MCF 10A (cell line): Measurements from ENCODE around the gene PRR5. TPM values are rescaled to one million over a fixed set of nuclear protein-coding genes. Genes with fewer than 3 reads are reported as not detected.

Experiments used
- BruUV-seq: library from RNA; stranded (reverse); fragments of 400-500 nt; replicated peaks from 2 replicates; lab custom pipeline; 2021; lab: Mats Ljungman, UMichigan
- CTCF ChIA-PET: fragments of 300-600 bp; sonication (Branson Sonifier 250); formaldehyde crosslinking; extraction: SDS; loops from one replicate; lab custom pipeline; 2021; ENCODE audit warnings: antibody characterized with exemption, inconsistent platforms; lab: Yijun Ruan, JAX
- POLR2A ChIA-PET: fragments of 300-600, 350-650 bp; sonication (Branson Sonifier 250); formaldehyde crosslinking; extraction: SDS; loops from one replicate; lab custom pipeline; 2020; ENCODE audit warnings: antibody characterized with exemption, inconsistent platforms; lab: Yijun Ruan, JAX
- DNase-seq: peaks from one replicate; pipeline ENCODE4 v3.0.0-alpha.2; 2018; ENCODE audit not compliant: unreplicated experiment
- H3K27ac Mint-ChIP-seq: one replicate; pipeline ENCODE4 v1.8.0; 2022; ENCODE audit warnings: mild to moderate bottlenecking, low read depth, mixed read lengths; ENCODE audit not compliant: unreplicated experiment
- H3K27me3 Mint-ChIP-seq: one replicate; pipeline ENCODE4 v1.8.0; 2022; ENCODE audit warnings: mixed read lengths; ENCODE audit not compliant: insufficient read depth, unreplicated experiment
- H3K36me3 Mint-ChIP-seq: one replicate; pipeline ENCODE4 v1.8.0; 2022; ENCODE audit warnings: mild to moderate bottlenecking, moderate library complexity, mixed read lengths; ENCODE audit not compliant: insufficient read depth, unreplicated experiment
- H3K4me1 Mint-ChIP-seq: one replicate; pipeline ENCODE4 v1.8.0; 2022; ENCODE audit warnings: mixed read lengths; ENCODE audit not compliant: insufficient read depth, unreplicated experiment
- H3K4me3 Mint-ChIP-seq: one replicate; pipeline ENCODE4 v1.8.0; 2022; ENCODE audit warnings: mild to moderate bottlenecking, moderate library complexity, mixed read lengths; ENCODE audit not compliant: unreplicated experiment
- H3K9me3 Mint-ChIP-seq: one replicate; pipeline ENCODE4 v1.8.0; 2022; ENCODE audit warnings: mixed read lengths; ENCODE audit not compliant: unreplicated experiment
- CTCF ChIP-seq: fragments of 200-600 bp; IDR thresholded peaks from one replicate; pipeline ENCODE4 v1.8.0; 2022; ENCODE audit warnings: antibody characterized with exemption, mild to moderate bottlenecking; ENCODE audit not compliant: unreplicated experiment
- intact Hi-C: fragments of 100-400 bp; cut with micrococcal nuclease; formaldehyde crosslinking; loops from 2 replicates; pipeline ENCODE4 v1.14.1; 2022
- total RNA-seq: library from RNA; stranded (reverse); gene quantifications from 2 replicates; pipeline ENCODE4 v1.2.3, GENCODE V29; 2022

The PRR5 gene
- total RNA-seq, 1 experiment from 2014 or later = 11.0 TPM

- H3K9me3 Mint-ChIP-seq = no peaks in the 10 kb centered on the region
- TF ChIP-seq CTCF = no peak
- no peak overlapping the region for H3K4me3 Mint-ChIP-seq
- ChIA-PET CTCF (interaction anchor here (0.6 to 2.3 kb wide), 8 partner anchors 12 to 705 kb away, joined by 3 to 11 read pairs (median 4); no protein-coding TSS in a partner anchor), POLR2A (no interaction called here)
- H3K27me3 Mint-ChIP-seq = no peaks in the 10 kb centered on the region
- no peaks in the 10 kb centered on the region for H3K36me3 Mint-ChIP-seq
- no peak overlapping the region for H3K27ac Mint-ChIP-seq
- BruUV-seq = no TSS peak
- H3K4me1 Mint-ChIP-seq = no peaks in the 10 kb centered on the region
- intact Hi-C loops = no loop called here
- no peak for DNase-seq
These were observed 3.2 kb upstream of the PRR5 start for GRCh38 chr22:44698531-44699421.

GRCh38 chr22:44700456-44700855 is 1.5 kb upstream of the PRR5 start:
- no peaks in the 10 kb centered on the region for H3K36me3 Mint-ChIP-seq
- DNase-seq = no peak
- intact Hi-C loops = no loop called here
- ChIA-PET POLR2A (no interaction called here), CTCF (interaction anchor here (0.6 to 1.1 kb wide), 2 partner anchors 12 to 35 kb away, joined by 3 to 4 read pairs; no protein-coding TSS in a partner anchor)
- H3K4me3 Mint-ChIP-seq = no peak overlapping the region
- H3K27ac Mint-ChIP-seq = no peak overlapping the region
- BruUV-seq = no TSS peak
- no peaks in the 10 kb centered on the region for H3K4me1 Mint-ChIP-seq
- H3K9me3 Mint-ChIP-seq = no peaks in the 10 kb centered on the region
- TF ChIP-seq CTCF = no peak
- H3K27me3 Mint-ChIP-seq = no peaks in the 10 kb centered on the region

GRCh38 chr22:44701187-44701790 is 715 bp upstream of the PRR5 start:
- ChIA-PET CTCF (interaction anchor here (0.7 to 1.1 kb wide), 2 partner anchors 11 to 16 kb away, joined by 4 read pairs; no protein-coding TSS in a partner anchor), POLR2A (no interaction called here)
- intact Hi-C loops = no loop called here
- H3K4me1 Mint-ChIP-seq = no peaks in the 10 kb centered on the region
- TF ChIP-seq CTCF = no peak
- no peak overlapping the region for H3K4me3 Mint-ChIP-seq
- no TSS peak for BruUV-seq
- H3K36me3 Mint-ChIP-seq = no peaks in the 10 kb centered on the region
- H3K27ac Mint-ChIP-seq = no peak overlapping the region
- no peaks in the 10 kb centered on the region for H3K27me3 Mint-ChIP-seq
- no peaks in the 10 kb centered on the region for H3K9me3 Mint-ChIP-seq
- DNase-seq = no peak

GRCh38 chr22:44702479-44703198 is 635 bp downstream of the PRR5 start:
- H3K27me3 Mint-ChIP-seq = no peaks in the 10 kb centered on the region
- no peaks in the 10 kb centered on the region for H3K9me3 Mint-ChIP-seq
- BruUV-seq = no TSS peak
- CTCF ChIA-PET = interaction anchor here (1.2 kb wide), 1 partner anchor 19 kb away, joined by 3 read pairs; no protein-coding TSS in a partner anchor
- no peak overlapping the region for H3K27ac Mint-ChIP-seq
- POLR2A ChIA-PET = interaction anchor here (0.7 to 1.1 kb wide), 2 partner anchors 18 to 73 kb away, joined by 3 read pairs; no protein-coding TSS in a partner anchor
- H3K4me3 Mint-ChIP-seq = peak overlapping the region; percentile 73
- TF ChIP-seq CTCF = no peak
- H3K36me3 Mint-ChIP-seq = no peaks in the 10 kb centered on the region
- no peaks in the 10 kb centered on the region for H3K4me1 Mint-ChIP-seq
- intact Hi-C loops = no loop called here
- peak; percentile 16 for DNase-seq
